Activated B cell treated with CpG ODN at 0.5 μM for 24 hours (primary cell): ENCODE measurements around the gene OBP2B. TPM values are rescaled to one million over a fixed set of nuclear protein-coding genes. Genes with fewer than 3 reads are reported as not detected.
"Not testable (repeated sequence)": the region's sequence is repeated elsewhere in the genome, so short reads cannot be mapped to it uniquely, and the experiment has no call there.

Source experiments
- ATAC-seq: fragments of 200-7000 bp; cut with Tn5 transposase; one replicate; pipeline ENCODE4 v1.10.0; 2021; ENCODE audit warnings: low read depth, mild to moderate bottlenecking, moderate library complexity
- CTCF ChIA-PET: fragments of 350-600 bp; sonication (Branson Sonifier 250); formaldehyde crosslinking; loops from one replicate; lab custom pipeline; 2021; ENCODE audit warnings: antibody characterized with exemption; lab: Charles Lee
- POLR2A ChIA-PET: fragments of 350-600 bp; sonication (Branson Sonifier 250); formaldehyde crosslinking; loops from one replicate; lab custom pipeline; 2021; ENCODE audit warnings: antibody characterized with exemption; lab: Charles Lee
- DNase-seq: peaks from one replicate; pipeline ENCODE4 v3.0.0; 2022
- H3K27ac Mint-ChIP-seq: one replicate; pipeline ENCODE4 v1.8.0; 2020; ENCODE audit warnings: mixed read lengths
- H3K27me3 Mint-ChIP-seq: one replicate; pipeline ENCODE4 v1.8.0; 2021; ENCODE audit warnings: mixed read lengths
- H3K36me3 Mint-ChIP-seq: one replicate; pipeline ENCODE4 v1.8.0; 2021; ENCODE audit warnings: low read depth, mixed read lengths
- H3K4me1 Mint-ChIP-seq: one replicate; pipeline ENCODE4 v1.8.0; 2021; ENCODE audit warnings: mixed read lengths
- H3K4me3 Mint-ChIP-seq: one replicate; pipeline ENCODE4 v1.8.0; 2020; ENCODE audit warnings: mild to moderate bottlenecking, mixed read lengths
- H3K9me3 Mint-ChIP-seq: one replicate; pipeline ENCODE4 v1.8.0; 2020; ENCODE audit warnings: mixed read lengths
- CTCF ChIP-seq: fragments of 200-600 bp; IDR thresholded peaks from one replicate; pipeline ENCODE4 v1.8.0; 2022; ENCODE audit warnings: antibody characterized with exemption, mild to moderate bottlenecking
- intact Hi-C: fragments of 100-400 bp; cut with micrococcal nuclease; formaldehyde crosslinking; loops from one replicate; pipeline ENCODE4 v1.15.1; 2024
- total RNA-seq: library from RNA; stranded (reverse); gene quantifications from 2 replicates; pipeline ENCODE4 v1.2.3, GENCODE V29; 2022

OBP2B gene
- total RNA-seq, 1 donor from 2014 or later: not detected

GRCh38 chr9:133207540-133208170 is 1.4 kb downstream of the OBP2B start:
- no peak for DNase-seq

GRCh38 chr9:133207021-133207531 is 2.0 kb downstream of the OBP2B start:
- H3K27ac Mint-ChIP-seq: no peak overlapping the region
- TF ChIP-seq CTCF: no peak
- intact Hi-C loops: no loop called here
- no peak overlapping the region for H3K4me3 Mint-ChIP-seq
- peaks cover 16% of the 10 kb centered on the region for H3K27me3 Mint-ChIP-seq
- H3K9me3 Mint-ChIP-seq: peaks cover 2% of the 10 kb centered on the region
- ATAC-seq (no peak), DNase-seq (no peak)
- H3K4me1 Mint-ChIP-seq: no peaks in the 10 kb centered on the region
- ChIA-PET POLR2A (no interaction called here), CTCF (no interaction called here)
- H3K36me3 Mint-ChIP-seq: no peaks in the 10 kb centered on the region

More at GRCh38 chr9:133207540-133208170, 1.4 kb downstream of the OBP2B start:
- H3K4me1 Mint-ChIP-seq: no peaks in the 10 kb centered on the region
- intact Hi-C loops: no loop called here
- TF ChIP-seq CTCF: no peak
- no peaks in the 10 kb centered on the region for H3K36me3 Mint-ChIP-seq
- H3K4me3 Mint-ChIP-seq: no peak overlapping the region
- POLR2A ChIA-PET: no interaction called here
- peaks cover 2% of the 10 kb centered on the region for H3K9me3 Mint-ChIP-seq
- no peak for ATAC-seq
- H3K27ac Mint-ChIP-seq: no peak overlapping the region
- H3K27me3 Mint-ChIP-seq: peaks cover 16% of the 10 kb centered on the region
- CTCF ChIA-PET: no interaction called here

GRCh38 chr9:133205996-133206931 is 2.8 kb downstream of the OBP2B start:
- CTCF ChIA-PET: no interaction called here
- POLR2A ChIA-PET: no interaction called here
- DNase-seq (no peak), ATAC-seq (no peak)
- H3K27ac Mint-ChIP-seq: no peak overlapping the region
- peaks cover under 1% of the 10 kb centered on the region for H3K9me3 Mint-ChIP-seq
- no peaks in the 10 kb centered on the region for H3K36me3 Mint-ChIP-seq
- no peak overlapping the region for H3K4me3 Mint-ChIP-seq
- intact Hi-C loops: no loop called here
- no peak for TF ChIP-seq CTCF
- H3K4me1 Mint-ChIP-seq: no peaks in the 10 kb centered on the region
- peaks cover 13% of the 10 kb centered on the region for H3K27me3 Mint-ChIP-seq

GRCh38 chr9:133205481-133205887 is 3.6 kb downstream of the OBP2B start:
- H3K27ac Mint-ChIP-seq, H3K9me3 Mint-ChIP-seq, H3K36me3 Mint-ChIP-seq, H3K4me1 Mint-ChIP-seq, H3K4me3 Mint-ChIP-seq, intact Hi-C loops, POLR2A ChIA-PET, ATAC-seq, CTCF ChIA-PET, DNase-seq: not testable (repeated sequence)
- H3K27me3 Mint-ChIP-seq: peaks cover 13% of the 10 kb centered on the region

GRCh38 chr9:133204993-133205336 is 4.1 kb downstream of the OBP2B start:
- H3K9me3 Mint-ChIP-seq: no peaks in the 10 kb centered on the region
- ChIA-PET CTCF (no interaction called here), POLR2A (no interaction called here)
- peaks cover 4% of the 10 kb centered on the region for H3K4me1 Mint-ChIP-seq
- ATAC-seq (no peak), DNase-seq (no peak)
- H3K27ac Mint-ChIP-seq: no peak overlapping the region
- no peak overlapping the region for H3K4me3 Mint-ChIP-seq
- intact Hi-C loops: no loop called here
- peaks cover 10% of the 10 kb centered on the region for H3K27me3 Mint-ChIP-seq
- no peak for TF ChIP-seq CTCF
- no peaks in the 10 kb centered on the region for H3K36me3 Mint-ChIP-seq
